Neuronal stem cell (in vitro differentiated cells): ENCODE measurements around the gene GALNTL6.
"Not testable (repeated sequence)": the region's sequence is repeated elsewhere in the genome, so short reads cannot be mapped to it uniquely, and the experiment has no call there.

Experiments
- DNase-seq: peaks from one replicate; pipeline ENCODE4 v3.0.0-alpha.2; 2013; ENCODE audit warnings: low spot score
- H2AFZ ChIP-seq: one replicate; pipeline ENCODE4 v1.6.1; 2013; ENCODE audit warnings: mild to moderate bottlenecking, low read length, inconsistent platforms
- H2AK5ac ChIP-seq: 2 replicates; pipeline ENCODE4 v1.6.1; 2013; ENCODE audit warnings: low read depth, mild to moderate bottlenecking, inconsistent platforms, low read length, moderate library complexity, mixed read lengths
- H2BK120ac ChIP-seq: 2 replicates; pipeline ENCODE4 v1.6.1; 2013; ENCODE audit warnings: low read depth, mild to moderate bottlenecking, inconsistent platforms, low read length, moderate library complexity, mixed read lengths
- H2BK12ac ChIP-seq: one replicate; pipeline ENCODE4 v1.6.1; 2013; ENCODE audit warnings: low read length, inconsistent platforms
- H2BK15ac ChIP-seq: 2 replicates; pipeline ENCODE4 v1.6.1; 2013; ENCODE audit warnings: mild to moderate bottlenecking, low read length, inconsistent platforms, mixed read lengths
- H2BK5ac ChIP-seq: one replicate; pipeline ENCODE4 v1.6.1; 2013; ENCODE audit warnings: inconsistent platforms, mild to moderate bottlenecking, low read length, moderate library complexity
- H3K14ac ChIP-seq: one replicate; pipeline ENCODE4 v1.6.1; 2013; ENCODE audit warnings: low read length, inconsistent platforms
- H3K18ac ChIP-seq: 2 replicates; pipeline ENCODE4 v1.6.1; 2013; ENCODE audit warnings: low read length, inconsistent platforms
- H3K23ac ChIP-seq: 2 replicates; pipeline ENCODE4 v1.6.1; 2013; ENCODE audit warnings: low read depth, mild to moderate bottlenecking, mixed read lengths, low read length, inconsistent platforms; ENCODE audit not compliant: poor library complexity
- H3K27ac ChIP-seq: replicated peaks from 3 replicates; pipeline ENCODE4 v1.5.1; 2013; ENCODE audit warnings: low read length, inconsistent platforms
- H3K27me3 ChIP-seq, 3 experiments: 2 replicates each; pipeline ENCODE4 v1.6.1; 2013; ENCODE audit warnings: low read length in 3 of 3, mild to moderate bottlenecking in 2 of 3, inconsistent platforms in 1 of 3, low read depth in 1 of 3, mixed read lengths in 1 of 3, moderate library complexity in 1 of 3; ENCODE audit not compliant: control insufficient read depth in 3 of 3, insufficient read depth in 3 of 3
- H3K36me3 ChIP-seq, 2 donors: replicated peaks in 1 of 2; 2 replicates each; pipeline ENCODE4 v1.6.1; 2013; ENCODE audit warnings: low read length in 2 of 2; ENCODE audit not compliant: control insufficient read depth in 2 of 2, insufficient read depth in 2 of 2
- H3K4ac ChIP-seq: 2 replicates; pipeline ENCODE4 v1.6.1; 2013; ENCODE audit warnings: inconsistent platforms, mild to moderate bottlenecking, low read length, moderate library complexity
- H3K4me1 ChIP-seq, 2 donors: 1 replicate in 1 of 2; 2 replicates in 1 of 2; pipeline ENCODE4 v1.6.1; 2013; ENCODE audit warnings: low read length in 2 of 2, low read depth in 1 of 2; ENCODE audit not compliant: control insufficient read depth in 2 of 2, insufficient read depth in 1 of 2
- H3K4me2 ChIP-seq: one replicate; pipeline ENCODE4 v1.6.1; 2013; ENCODE audit warnings: mild to moderate bottlenecking, low read length, inconsistent platforms; ENCODE audit not compliant: insufficient read depth, poor library complexity, severe bottlenecking
- H3K4me3 ChIP-seq, 2 donors: 2 replicates each; pipeline ENCODE4 v1.5.1; 2013; ENCODE audit warnings: low read length in 2 of 2, mild to moderate bottlenecking in 2 of 2, inconsistent platforms in 1 of 2, moderate library complexity in 1 of 2
- H3K79me1 ChIP-seq: one replicate; pipeline ENCODE4 v1.6.1; 2013; ENCODE audit warnings: low read depth, mild to moderate bottlenecking, inconsistent platforms, low read length, moderate library complexity
- H3K9ac ChIP-seq: one replicate; pipeline ENCODE4 v1.6.1; 2013; ENCODE audit warnings: mild to moderate bottlenecking, low read depth, low read length, inconsistent platforms; ENCODE audit not compliant: poor library complexity
- H3K9me3 ChIP-seq, 2 donors: replicated peaks in 1 of 2; 2 replicates each; pipeline versions ENCODE3 to v1.6.1; 2013; ENCODE audit warnings: low read length in 2 of 2, mild to moderate bottlenecking in 2 of 2, inconsistent platforms in 1 of 2, low read depth in 1 of 2, mixed read lengths in 1 of 2, moderate library complexity in 1 of 2; ENCODE audit not compliant: control insufficient read depth in 2 of 2, insufficient read depth in 1 of 2
- H4K8ac ChIP-seq: one replicate; pipeline ENCODE4 v1.6.1; 2013; ENCODE audit warnings: low read depth, mild to moderate bottlenecking, inconsistent platforms, low read length, moderate library complexity
- H4K91ac ChIP-seq: one replicate; pipeline ENCODE4 v1.6.1; 2013; ENCODE audit warnings: low read length, low read depth, mild to moderate bottlenecking, inconsistent platforms; ENCODE audit not compliant: poor library complexity
- WGBS, 2 donors: extraction: QIAGEN DNeasy Blood & Tissue Kit; methylation state at CpG; one replicate each; pipeline ENCODE4 v1.1.7; 2013; ENCODE audit warnings: missing lambda C conversion rate in 2 of 2, mixed read lengths in 1 of 2; ENCODE audit not compliant: insufficient read length in 2 of 2, insufficient replicate concordance in 1 of 2; ENCODE audit errors: extremely low coverage in 2 of 2; 5-methylcytosine and 5-hydroxymethylcytosine counted together

GALNTL6 gene

DNA sequence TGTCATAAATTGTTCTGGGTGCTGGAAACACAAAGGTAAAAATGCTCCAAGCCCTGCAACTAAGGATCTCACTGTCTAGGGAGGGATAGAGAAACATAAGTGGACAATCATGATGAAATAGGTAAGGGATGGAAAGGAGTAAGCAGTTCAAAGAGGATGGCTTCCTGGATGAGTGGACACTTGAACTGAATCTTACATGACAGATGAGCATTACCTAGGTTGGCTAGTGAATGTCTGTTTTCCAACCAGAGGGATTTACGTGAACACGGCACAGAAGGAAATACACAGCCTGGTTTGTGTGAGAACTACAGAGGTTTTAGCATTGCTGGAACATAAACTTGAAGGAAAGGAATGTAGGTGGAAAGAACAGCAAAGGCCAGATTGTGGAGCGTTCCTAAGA is 1205.2 kb downstream of the GALNTL6 start:
- Histone ChIP-seq H2BK5ac (no peak overlapping the region), H3K27ac (no peak overlapping the region), H3K4me3 (no peak overlapping the region), H3K27me3 (no peaks in the 10 kb centered on the region), H3K18ac (no peak overlapping the region), H2AFZ (no peak overlapping the region), H3K23ac (no peak overlapping the region), H4K91ac (no peak overlapping the region), H3K4ac (no peak overlapping the region), H2BK15ac (no peak overlapping the region), H3K79me1 (no peaks in the 10 kb centered on the region), H3K36me3 (no peaks in the 10 kb centered on the region), H2BK120ac (no peak overlapping the region), H3K4me2 (no peak overlapping the region), H3K9ac (no peak overlapping the region), H2BK12ac (no peak overlapping the region), H3K9me3 (no peaks in the 10 kb centered on the region), H2AK5ac (no peak overlapping the region), H3K4me1 (no peaks in the 10 kb centered on the region), H4K8ac (no peak overlapping the region), H3K14ac (no peak overlapping the region)
- no peak for DNase-seq
- no CpG with 5 or more reads among the region's 3 CpGs for WGBS, 2 donors

DNA sequence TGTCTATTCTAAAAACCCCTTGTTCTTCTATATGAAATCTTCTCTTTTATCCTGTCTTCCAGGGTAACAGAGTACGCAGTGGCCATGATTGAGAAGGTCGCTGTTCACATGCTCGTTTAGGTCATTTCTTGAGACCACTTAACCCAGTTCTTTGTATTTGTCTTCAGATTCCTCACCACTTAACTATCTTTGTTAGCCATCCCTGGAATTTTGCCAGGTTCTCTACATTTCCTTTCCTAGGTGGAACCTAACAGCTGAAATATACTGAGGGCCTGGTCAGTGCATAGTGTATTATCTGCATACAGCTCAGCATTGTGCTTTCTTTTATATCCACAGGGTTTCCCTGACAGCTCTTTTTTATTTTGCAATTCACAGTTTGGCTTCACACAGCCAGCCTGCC is 1206.5 kb downstream of the GALNTL6 start:
- no peaks in the 10 kb centered on the region for H3K27me3 ChIP-seq
- no peak overlapping the region for H2BK120ac ChIP-seq
- H3K14ac ChIP-seq, result no peak overlapping the region
- no peak overlapping the region for H4K8ac ChIP-seq
- no CpG with 5 or more reads among the region's 3 CpGs for WGBS, 2 donors
- no peak overlapping the region for H2AK5ac ChIP-seq
- no peak overlapping the region for H2BK15ac ChIP-seq
- H3K4me2 ChIP-seq, result no peak overlapping the region
- H3K79me1 ChIP-seq, result no peaks in the 10 kb centered on the region
- no peaks in the 10 kb centered on the region for H3K4me1 ChIP-seq
- H3K4me3 ChIP-seq, result no peak overlapping the region
- H2BK12ac ChIP-seq, result no peak overlapping the region
- no peak for DNase-seq
- H3K27ac ChIP-seq, result no peak overlapping the region
- no peak overlapping the region for H3K9ac ChIP-seq
- no peaks in the 10 kb centered on the region for H3K9me3 ChIP-seq
- no peak overlapping the region for H3K23ac ChIP-seq
- no peak overlapping the region for H4K91ac ChIP-seq
- H3K18ac ChIP-seq, result no peak overlapping the region
- H2BK5ac ChIP-seq, result no peak overlapping the region
- no peak overlapping the region for H2AFZ ChIP-seq
- no peak overlapping the region for H3K4ac ChIP-seq
- no peaks in the 10 kb centered on the region for H3K36me3 ChIP-seq

DNA sequence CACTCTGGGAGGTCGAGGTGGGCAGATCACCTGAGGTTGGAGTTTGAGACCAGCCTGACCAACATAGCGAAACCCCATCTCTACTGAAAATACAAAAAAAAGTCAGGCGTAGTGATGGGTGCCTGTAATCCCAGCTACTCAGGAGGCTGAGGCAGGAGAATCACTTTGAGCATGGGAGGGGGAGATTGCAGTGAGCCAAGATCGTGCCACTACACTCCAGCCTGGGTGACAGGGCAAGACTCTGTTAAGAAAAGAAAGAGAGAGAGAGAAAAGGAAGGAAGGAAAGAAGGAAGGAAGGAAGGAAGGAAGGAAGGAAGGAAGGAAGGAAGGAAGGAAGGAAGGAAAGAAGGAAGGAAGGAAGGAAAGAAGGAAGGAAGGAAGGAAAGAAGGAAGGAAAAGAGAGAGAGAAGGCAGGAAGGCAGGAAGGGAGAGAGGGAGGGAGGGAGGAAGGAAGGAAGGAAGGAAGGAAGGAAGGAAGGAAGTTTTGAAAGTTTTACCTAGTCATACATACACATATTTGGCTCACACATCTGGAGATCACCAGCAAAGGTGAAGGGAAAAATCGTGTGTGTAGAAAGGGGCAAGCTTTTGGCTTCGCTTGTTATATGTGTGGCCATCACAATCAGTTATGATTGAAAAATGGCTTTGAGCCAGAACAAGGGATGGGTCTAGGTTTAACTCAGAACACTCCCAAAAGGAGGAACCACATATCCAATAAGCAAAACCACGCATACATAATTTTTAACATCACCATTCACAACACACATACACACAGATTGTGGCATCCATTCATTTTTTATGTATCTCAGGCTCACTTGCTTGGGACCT is 1208.8 kb downstream of the GALNTL6 start:
- H3K36me3 ChIP-seq, H2BK5ac ChIP-seq, H3K9me3 ChIP-seq, H4K91ac ChIP-seq, H3K27me3 ChIP-seq, H3K27ac ChIP-seq, H3K79me1 ChIP-seq, H3K4me1 ChIP-seq, H2BK15ac ChIP-seq, H3K23ac ChIP-seq, H3K9ac ChIP-seq, H2AFZ ChIP-seq, H3K4ac ChIP-seq, H3K4me3 ChIP-seq, H3K14ac ChIP-seq, H2BK120ac ChIP-seq, H2AK5ac ChIP-seq, H3K18ac ChIP-seq, H3K4me2 ChIP-seq, H2BK12ac ChIP-seq, H4K8ac ChIP-seq, DNase-seq: not testable (repeated sequence)
- WGBS, 2 donors, result no CpG with 5 or more reads among the region's 7 CpGs

- Histone ChIP-seq H3K18ac (no peak overlapping the region), H2AFZ (no peak overlapping the region), H2BK15ac (no peak overlapping the region), H3K4me3 (no peak overlapping the region), H4K91ac (no peak overlapping the region), H4K8ac (no peak overlapping the region), H3K14ac (no peak overlapping the region), H2BK5ac (no peak overlapping the region), H2BK12ac (no peak overlapping the region), H2BK120ac (no peak overlapping the region), H3K9me3 (no peaks in the 10 kb centered on the region), H3K79me1 (no peaks in the 10 kb centered on the region), H3K36me3 (no peaks in the 10 kb centered on the region), H3K27me3 (no peaks in the 10 kb centered on the region), H3K4ac (no peak overlapping the region), H3K4me1 (no peaks in the 10 kb centered on the region), H3K23ac (no peak overlapping the region), H2AK5ac (no peak overlapping the region), H3K9ac (no peak overlapping the region), H3K4me2 (no peak overlapping the region), H3K27ac (no peak overlapping the region)
- DNase-seq, result no peak
Observed at GRCh38 chr4:173024203-173024602, 1211.0 kb downstream of the GALNTL6 start.
